ENCODE measurements around the gene ERC1.

Gene ERC1

DNA sequence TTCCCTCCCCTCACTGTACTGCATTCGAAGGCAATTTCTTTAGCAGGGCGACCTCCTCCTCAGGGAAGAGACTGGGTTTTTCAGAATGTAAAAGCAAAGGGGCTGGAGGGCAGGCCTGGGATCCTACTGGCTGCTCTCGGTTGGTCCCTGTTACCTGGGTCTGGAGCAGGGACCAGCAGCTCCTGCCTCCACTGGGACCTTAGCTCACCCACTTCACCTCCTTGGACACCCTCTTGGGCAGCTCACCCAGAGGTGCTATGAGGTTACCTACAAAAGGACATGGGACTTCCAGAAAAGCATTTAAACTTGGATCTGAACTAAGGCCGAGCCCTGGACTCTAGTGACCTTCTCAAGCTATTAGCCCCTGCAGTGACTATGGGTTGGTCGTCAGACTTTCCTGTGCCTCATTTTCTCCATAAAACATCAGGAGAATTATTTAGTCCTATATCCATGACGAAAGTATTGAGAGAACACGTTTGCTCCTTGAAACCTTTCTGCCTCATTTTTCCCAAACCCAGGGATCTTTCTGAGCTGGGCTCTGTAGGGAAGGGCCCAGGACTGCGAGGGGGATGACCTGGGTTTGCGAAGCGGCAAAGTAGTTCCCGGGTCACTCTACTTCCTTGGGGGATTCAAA is 538.3 kb downstream of the ERC1 start:
- DNase-seq = no peak

DNA sequence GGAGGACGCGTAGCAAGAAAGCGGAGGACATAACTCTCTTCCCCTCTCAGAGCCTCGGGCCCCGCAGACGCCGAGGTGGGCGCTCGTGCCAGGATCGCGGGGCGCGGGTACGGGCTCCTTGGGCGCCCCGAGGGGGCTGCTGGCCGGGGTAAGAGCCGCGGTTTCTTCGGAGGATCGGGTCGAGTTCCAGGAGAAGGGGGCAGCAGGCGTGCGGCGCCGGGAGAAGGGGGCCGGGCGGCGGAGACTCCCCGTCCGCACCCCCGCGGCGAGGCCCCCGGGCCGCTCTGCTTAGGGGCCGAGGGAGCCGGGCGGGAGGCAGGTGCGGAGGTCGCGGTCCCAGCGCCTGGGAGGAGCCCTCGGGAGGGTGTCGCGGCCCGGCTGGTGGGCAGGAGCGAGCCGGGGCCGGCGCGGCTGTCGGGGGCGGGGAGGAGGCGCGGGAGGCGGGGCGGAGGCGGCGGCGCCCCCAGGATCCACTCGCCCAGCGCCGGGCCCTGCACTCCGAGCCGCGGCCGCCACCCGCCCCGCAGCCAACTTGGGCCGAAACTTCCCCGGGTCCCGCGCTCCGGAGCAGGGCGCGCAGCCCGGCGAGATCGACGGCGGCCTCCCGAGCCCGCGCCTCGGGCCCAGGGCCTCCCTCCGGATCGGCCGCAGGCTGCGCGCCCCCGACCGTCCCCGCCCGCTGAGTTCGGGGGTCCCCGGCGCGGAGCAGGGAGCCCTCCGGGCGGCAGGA is 539.0 kb downstream of the ERC1 start:
- DNase-seq = no peak

DNA sequence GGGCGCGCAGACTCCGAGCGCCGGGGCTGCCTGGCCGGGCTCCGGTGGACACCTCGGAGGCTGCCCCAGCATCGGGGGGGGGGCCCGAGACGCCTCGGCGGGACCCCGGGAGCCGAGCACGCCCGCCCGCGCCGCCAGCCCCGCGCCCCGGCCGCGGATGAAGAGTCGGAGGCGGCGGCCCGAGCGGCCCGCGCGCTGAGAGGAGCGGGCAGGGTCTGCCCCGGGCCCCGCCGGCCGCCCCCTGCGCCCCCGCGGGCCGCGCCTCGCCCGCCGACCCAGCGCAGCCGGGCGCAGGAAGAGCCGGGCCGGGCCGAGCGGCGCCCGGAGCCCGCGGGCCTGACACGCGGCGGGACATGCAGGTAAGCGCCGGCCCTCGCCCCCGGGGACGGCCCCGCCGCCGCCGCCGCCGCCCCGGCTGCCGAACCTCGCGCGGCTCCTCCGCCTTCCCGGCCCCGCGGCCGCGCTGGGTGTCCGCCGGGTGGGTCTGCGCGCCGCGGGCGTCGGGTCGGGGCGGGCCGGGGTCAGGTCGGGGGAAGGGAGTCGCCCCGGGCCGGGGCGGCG is 539.6 kb downstream of the ERC1 start:
- DNase-seq = no peak

DNA sequence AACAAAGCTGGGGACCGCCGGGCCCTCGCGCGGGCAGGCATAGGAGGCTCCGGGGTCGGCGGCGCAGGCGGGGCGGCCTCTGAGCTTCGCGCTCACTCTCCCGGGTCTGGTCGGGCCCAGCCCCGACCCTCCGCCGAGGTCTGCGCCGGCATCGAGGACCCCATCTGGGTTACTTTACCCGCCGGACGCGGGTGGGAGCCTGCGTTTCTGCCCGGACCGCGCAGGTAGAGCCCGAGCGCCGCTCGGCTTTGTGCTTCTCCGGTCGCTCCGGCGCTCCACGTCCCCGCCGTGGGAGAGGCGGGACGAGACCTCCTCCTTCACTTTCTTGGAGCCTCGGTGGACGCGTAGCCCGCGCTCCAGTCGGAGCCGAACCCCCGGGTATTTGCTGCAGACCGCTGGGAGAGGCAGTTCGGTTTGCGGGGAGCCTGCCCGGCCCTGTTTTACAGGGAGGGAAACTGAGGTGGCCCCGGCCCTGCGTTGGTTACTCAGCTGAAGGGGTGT is 540.2 kb downstream of the ERC1 start:
- DNase-seq = no peak

DNA sequence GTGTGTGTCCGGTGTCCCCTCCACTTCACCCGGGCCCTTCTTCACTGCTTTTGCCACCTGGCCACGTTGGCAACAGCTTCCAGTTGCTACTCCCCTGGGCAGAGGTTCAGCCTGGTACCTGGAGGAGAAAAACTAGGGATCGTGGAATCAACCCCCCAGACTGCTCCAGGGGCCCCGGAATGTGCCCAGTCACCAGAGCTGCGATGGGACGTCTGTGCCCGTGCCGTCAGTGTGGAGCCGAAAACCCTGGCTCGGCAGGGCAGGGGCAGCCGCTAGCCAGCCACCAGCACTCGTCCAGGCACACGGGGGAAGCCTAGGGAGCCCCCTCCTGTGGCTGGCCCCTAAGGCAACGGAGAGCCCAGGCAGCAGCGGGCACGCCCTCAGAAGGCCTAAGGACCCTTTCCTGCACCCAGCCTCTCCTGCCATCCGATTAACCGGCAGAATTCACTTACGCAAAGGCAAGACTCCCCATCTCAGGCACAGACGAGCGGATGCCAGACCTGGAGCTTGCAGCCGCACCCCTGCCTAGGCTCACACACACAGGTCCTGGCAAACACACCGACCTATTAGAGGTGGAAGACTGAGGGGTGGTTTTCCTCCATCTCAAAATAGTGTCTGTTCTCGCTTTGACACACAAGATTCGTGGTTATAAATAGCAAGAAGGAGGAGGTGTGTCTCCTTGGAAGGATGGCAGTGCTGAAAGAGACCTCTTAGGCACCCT is 540.8 kb downstream of the ERC1 start:
- no peak for DNase-seq

DNA sequence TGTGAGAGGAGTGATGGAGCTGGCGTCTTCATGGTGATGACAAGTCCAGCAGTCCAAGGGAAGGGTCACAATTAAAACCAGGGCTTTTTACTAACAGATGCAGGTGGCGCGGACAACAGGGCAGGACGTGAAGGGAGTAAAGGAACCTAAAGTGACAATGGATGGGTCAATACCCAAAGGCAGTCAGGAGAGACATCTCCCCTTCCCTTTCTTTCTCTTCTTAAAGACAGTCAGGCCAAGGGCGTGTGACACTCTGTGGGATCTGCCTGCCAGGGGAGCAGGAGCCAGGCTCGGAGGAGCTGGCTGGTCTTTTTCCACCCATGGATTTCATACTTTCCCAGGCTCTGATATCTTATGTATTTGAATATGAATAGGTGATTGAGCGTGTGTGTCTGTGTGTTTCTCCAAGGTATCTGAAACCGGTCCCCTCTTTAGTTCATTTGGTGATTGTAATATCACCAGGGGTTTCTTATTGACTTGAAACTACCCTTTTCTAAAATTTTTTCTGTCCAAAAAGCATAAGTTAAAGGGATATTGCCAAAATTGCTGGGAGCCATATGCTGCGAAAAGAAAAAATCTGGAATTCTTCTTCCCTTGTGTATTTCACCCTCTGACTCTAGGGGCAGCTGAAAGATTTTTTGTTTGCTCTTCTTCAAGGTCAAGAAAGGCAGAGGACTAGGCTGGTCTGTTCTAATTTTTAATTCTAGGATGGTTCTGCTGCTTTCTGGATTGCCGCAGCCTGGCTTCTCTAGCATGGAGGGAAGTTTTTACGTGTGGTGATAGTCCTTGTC is 541.5 kb downstream of the ERC1 start:
- no peak for DNase-seq

DNA sequence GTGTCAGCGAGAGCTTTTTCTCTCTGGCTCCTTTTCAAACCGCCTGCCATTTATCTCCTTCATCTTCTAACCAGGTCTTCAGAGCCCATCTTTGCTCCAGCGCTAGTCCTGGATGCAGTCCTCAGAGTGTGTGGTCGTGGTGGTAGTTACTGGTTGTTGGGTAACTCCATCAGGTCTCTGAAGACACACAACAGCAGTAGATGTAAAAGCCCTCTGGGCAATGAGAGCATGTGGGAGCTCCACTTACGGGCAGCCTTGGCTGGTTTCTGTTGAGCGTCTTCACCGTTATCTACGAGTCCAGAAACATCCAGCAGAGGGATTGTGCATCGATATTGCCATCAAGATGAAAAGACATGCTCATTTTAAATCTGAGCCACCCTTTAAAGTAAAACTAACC is 542.2 kb downstream of the ERC1 start:
- no peak for DNase-seq

DNA sequence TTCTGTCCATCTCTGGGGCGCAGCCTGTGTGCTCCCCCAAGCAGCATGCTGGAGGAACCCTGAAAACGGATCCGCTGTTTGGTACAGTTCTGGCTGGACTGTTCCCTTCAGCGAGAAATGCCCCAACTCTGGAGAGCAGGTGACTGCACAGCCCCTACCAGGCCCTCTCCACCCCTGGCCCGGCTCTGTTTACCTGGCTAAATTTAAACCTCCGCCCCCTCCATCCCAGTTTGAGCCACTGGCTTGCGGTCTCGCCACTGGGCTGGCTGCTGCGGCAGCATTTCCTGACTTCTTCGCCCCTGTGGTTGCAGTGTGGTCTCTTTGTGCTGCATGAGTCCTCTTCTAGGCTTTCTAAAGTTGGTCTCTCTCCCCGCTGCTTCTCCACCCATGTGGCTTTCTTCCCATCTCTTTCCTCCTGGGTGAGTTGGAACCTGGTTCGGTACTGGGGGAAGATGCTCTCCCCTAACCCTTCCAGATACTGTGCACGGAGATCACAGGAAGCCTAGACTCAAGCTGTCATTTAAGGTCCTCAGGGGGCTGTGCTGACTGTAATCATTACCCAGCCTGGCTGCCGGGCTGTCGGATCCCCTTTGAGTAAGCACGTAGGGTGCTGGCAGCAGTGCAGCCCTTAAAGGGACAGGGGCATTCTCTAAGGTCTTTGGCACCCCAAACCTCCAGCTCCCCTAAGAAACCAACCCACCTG is 542.7 kb downstream of the ERC1 start:
- peak; percentile 42 for DNase-seq

DNA sequence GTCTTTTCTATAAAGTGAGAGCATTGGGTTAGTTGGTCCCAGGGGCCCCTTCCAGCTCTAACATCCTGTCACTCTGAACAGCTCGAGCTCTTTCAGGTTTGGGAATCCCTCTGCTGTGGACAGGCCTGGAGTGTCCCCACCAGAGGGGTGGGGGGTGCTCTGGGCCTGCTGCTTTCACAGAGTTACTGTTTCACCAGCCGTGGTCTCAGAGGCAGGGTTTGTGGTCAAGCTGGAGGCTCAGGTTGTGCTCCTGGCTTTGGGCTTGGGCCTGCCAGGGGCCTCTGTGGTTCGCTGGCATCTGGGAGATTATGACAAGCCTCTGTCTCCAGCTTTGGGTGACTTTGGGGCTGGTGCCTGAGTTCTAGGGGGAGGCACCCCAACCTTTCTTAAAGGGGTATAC is 543.7 kb downstream of the ERC1 start:
- DNase-seq = no peak

DNA sequence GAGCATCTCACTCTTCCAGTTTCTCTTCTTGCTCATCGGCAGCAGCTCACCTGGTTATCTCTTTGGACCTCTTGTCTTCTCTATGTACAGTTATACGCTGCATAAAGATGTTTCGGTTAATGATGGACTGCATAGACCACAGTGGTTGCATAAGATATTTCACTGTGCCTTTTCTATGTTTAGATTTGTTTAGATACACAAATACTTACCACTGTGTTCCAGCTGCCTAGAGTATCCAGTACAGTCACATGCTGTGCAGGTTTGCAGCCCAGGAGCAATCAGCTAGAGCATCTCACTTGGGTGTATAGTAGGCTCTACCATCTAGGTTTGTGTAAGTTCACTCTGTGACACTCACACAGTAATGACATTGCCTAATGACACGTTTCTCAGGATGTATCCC is 545.8 kb downstream of the ERC1 start:
- no peak for DNase-seq

DNA sequence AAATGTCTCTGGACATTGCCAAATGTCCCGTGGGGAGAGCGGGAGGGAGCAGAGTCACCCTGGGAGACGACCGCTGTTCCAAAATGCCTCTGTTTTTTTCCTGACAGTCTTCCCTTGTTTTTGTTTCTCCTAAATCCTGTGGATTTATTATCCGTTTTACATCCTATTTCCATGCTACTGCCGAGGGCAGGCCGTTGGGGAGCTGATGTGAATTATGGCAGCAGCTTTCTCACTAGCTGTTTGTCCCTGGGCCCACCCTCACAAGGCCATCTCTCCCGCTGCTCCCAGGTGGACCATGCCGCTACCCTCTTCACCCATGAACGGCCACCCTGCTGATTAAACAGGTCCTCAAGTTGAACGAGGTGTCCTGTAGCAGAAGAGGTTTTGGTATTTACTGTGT is 548.1 kb downstream of the ERC1 start:
- no peak for DNase-seq

DNA sequence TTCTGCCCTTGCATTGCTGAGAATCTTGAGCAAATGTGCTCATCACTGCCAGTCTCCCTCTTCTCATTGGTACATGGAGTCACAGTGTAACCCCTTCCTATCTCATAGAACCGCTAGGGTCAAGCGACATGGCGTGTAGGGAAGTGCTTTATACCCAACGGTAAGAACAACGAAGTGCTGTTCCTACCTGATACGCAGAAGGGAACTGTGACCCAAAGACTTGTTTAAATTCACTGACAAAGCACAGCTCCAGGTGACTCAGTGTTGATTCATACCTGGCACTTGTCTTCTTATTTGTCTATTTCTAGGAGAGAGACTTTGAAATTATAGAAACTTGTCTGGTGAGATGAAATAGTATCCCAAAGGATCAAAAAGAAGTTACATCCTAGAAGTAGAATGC is 549.7 kb downstream of the ERC1 start:
- no peak for DNase-seq

DNA sequence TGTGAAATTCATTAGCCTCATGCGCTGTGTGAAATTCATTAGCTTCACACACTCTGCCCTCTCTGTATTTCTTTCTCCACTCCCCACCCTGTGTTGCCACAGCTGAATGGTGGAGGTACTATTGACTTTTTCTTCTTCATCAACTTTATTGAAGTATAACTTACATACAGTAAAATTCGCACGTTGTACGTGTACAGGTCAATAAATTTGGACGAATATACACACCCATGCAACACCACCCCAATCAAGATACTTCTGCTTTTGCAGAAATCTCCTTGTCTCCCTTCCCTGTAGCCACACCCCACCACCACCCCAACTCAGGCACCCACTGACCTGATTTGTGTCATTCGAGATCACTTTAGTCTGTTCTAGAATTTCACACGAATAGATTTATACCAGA is 551.6 kb downstream of the ERC1 start:
- DNase-seq = no peak

DNA sequence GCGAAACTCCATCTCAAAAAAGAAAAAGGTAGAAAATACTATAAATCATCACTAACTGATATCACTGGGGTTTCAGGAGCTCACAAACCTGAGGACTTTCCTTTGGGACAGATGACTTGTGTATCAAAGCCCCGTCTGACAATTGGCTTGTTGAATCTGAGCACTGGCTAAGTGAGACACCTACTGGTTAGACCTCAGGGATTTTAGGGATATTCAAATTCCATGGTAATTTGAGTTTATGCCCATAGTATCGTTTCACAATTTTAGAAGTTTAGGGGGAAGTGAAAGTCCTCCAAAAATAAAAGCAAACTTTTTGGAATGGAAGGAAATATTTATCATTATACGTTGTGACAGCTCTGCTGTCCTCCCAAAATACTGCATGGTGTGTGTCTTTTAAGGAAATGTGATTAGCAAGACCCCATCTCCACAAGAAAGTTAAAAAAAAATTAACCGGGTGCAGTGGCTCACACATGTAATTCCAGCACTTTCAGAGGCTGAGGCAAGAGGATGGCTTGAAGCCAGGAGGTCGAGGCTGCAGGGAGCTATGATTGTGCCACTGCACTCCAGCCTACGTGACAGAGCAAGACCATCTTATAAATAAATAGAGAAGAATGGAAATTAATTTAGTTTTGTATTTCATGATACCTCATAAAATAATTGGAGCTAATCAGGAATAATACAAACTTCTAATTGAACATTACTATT is 554.1 kb downstream of the ERC1 start:
- no peak for DNase-seq
